HepG2 (cell line): ENCODE results near the gene PRDM15.

Experiments
- CTCF ChIP-seq: sonication (generic); formaldehyde crosslinking; IDR thresholded peaks from 2 replicates; pipeline ENCODE4 v1.5.0; 2020; ENCODE audit warnings: mild to moderate bottlenecking, missing genetic modification reagents, moderate library complexity
- EED ChIP-seq: sonication (generic); formaldehyde crosslinking; IDR thresholded peaks from 2 replicates; pipeline ENCODE4 v1.5.0; 2020; ENCODE audit warnings: mild to moderate bottlenecking, missing genetic modification reagents
- ESRRA ChIP-seq: sonication (generic); formaldehyde crosslinking; IDR thresholded peaks from 2 replicates; pipeline ENCODE4 v1.5.1; 2020; ENCODE audit warnings: mild to moderate bottlenecking, low read depth, missing genetic modification reagents
- MAFG ChIP-seq: sonication (generic); formaldehyde crosslinking; IDR thresholded peaks from 2 replicates; pipeline ENCODE4 v1.5.1; 2020; ENCODE audit warnings: mild to moderate bottlenecking, missing genetic modification reagents
- MXD4 ChIP-seq: IDR thresholded peaks from 2 replicates; pipeline ENCODE4 v1.6.1; 2016; ENCODE audit warnings: mild to moderate bottlenecking, missing biosample characterization, missing genetic modification reagents
- PBX3 ChIP-seq: sonication (generic); formaldehyde crosslinking; IDR thresholded peaks from 2 replicates; pipeline ENCODE4 v1.8.1; 2023; ENCODE audit warnings: missing genetic modification reagents, inconsistent platforms, borderline replicate concordance
- RNF2 ChIP-seq: fragments of 450-650 bp; conservative IDR thresholded peaks from 2 replicates; pipeline ENCODE4 v1.6.1; 2016; ENCODE audit warnings: low read depth
- SOX6 ChIP-seq, 2 experiments: fragments of 450-650 bp in 1 of 2; sonication (generic) in 1 of 2; formaldehyde crosslinking in 1 of 2; IDR thresholded peaks; 2 replicates each; pipeline versions ENCODE4 v1.4.0 to v1.6.1; 2017 to 2020; ENCODE audit warnings: antibody characterized with exemption in 1 of 2, mild to moderate bottlenecking in 1 of 2, missing genetic modification reagents in 1 of 2
- U2AF1 ChIP-seq: fragments of 200-400 bp; formaldehyde crosslinking; optimal IDR thresholded peaks from 2 replicates; pipeline ENCODE3; 2017; ENCODE audit warnings: mild to moderate bottlenecking, low read depth, low read length
- ZNF232 ChIP-seq: sonication (generic); formaldehyde crosslinking; IDR thresholded peaks from 2 replicates; pipeline ENCODE4 v1.4.0; 2020; ENCODE audit warnings: missing genetic modification reagents, borderline replicate concordance

GRCh38 chr21:41846033-41846317, 33.2 kb downstream of the PRDM15 start:
- TF ChIP-seq ZNF232 (CRISPR knock-in tag): no peak
- no peak for TF ChIP-seq EED
- TF ChIP-seq MXD4 (CRISPR knock-in tag): no peak
- TF ChIP-seq SOX6 (IDR thresholded peaks at IDR 0.05): no peak
- no peak for TF ChIP-seq SOX6 (CRISPR knock-in tag; IDR thresholded peaks at IDR 0.05)
- TF ChIP-seq CTCF (CRISPR knock-in tag): no peak
- TF ChIP-seq U2AF1: no peak
- TF ChIP-seq MAFG: no peak
- TF ChIP-seq ESRRA (CRISPR knock-in tag): no peak
- no peak for TF ChIP-seq PBX3
- TF ChIP-seq RNF2: no peak
